Tibial nerve (tissue), 4 donors: ENCODE results near the gene NUDT22. TPM values are rescaled to one million over a fixed set of nuclear protein-coding genes. Genes with fewer than 3 reads are reported as not detected.

Experiments used
- DNase-seq, 2 donors: peaks; one replicate each; pipeline ENCODE4 v3.0.0-alpha.2; 2019; ENCODE audit warnings: low spot score in 2 of 2
- H3K27ac ChIP-seq, 4 donors: fragments of 200-600 bp; sonication (generic) in 3 of 4; one replicate each; pipeline ENCODE4 v1.5.1; 2017 to 2019; ENCODE audit warnings: mild to moderate bottlenecking in 1 of 4
- H3K27me3 ChIP-seq, 2 donors: fragments of 200-600 bp; sonication (generic) in 1 of 2; one replicate each; pipeline versions ENCODE4 v1.5.1 to v1.6.0; 2017 to 2019
- H3K36me3 ChIP-seq, 3 donors: fragments of 200-600 bp; sonication (generic); one replicate each; pipeline ENCODE4 v1.5.1; 2018 to 2019
- H3K4me1 ChIP-seq, 4 donors: fragments of 200-600 bp; sonication (generic) in 3 of 4; one replicate each; pipeline ENCODE4 v1.5.1; 2017 to 2019
- H3K4me3 ChIP-seq, 4 donors: fragments of 200-600 bp; sonication (generic) in 3 of 4; one replicate each; pipeline ENCODE4 v1.5.1; 2017 to 2019; ENCODE audit warnings: mild to moderate bottlenecking in 1 of 4, moderate library complexity in 1 of 4
- H3K9me3 ChIP-seq, 4 donors: fragments of 200-600 bp; sonication (generic) in 3 of 4; one replicate each; pipeline ENCODE4 v1.5.1; 2017 to 2019
- EP300 ChIP-seq, 2 donors: sonication (generic); formaldehyde crosslinking; IDR thresholded peaks; one replicate each; pipeline ENCODE4 v1.6.1; 2017; ENCODE audit warnings: antibody characterized with exemption in 2 of 2, mild to moderate bottlenecking in 1 of 2
- POLR2A ChIP-seq, 2 donors: fragments of 450-650 bp; IDR thresholded peaks; one replicate each; pipeline ENCODE4 v1.6.1; 2017; ENCODE audit warnings: antibody characterized with exemption in 2 of 2, mild to moderate bottlenecking in 2 of 2, moderate library complexity in 2 of 2
- WGBS, 2 donors: methylation state at CpG; one replicate each; pipeline ENCODE4 v1.1.5; 2018; 5-methylcytosine and 5-hydroxymethylcytosine counted together
- total RNA-seq, 4 donors: library from RNA; depleted of rRNA; stranded (reverse); fragments of >200 nt; gene quantifications; one replicate each; pipeline ENCODE4 v1.1.0, GENCODE V29; 2016
- TF ChIP-seq, protein P1 (sequence below), 5 experiments: fragments of 200-600 bp in 3 of 5; fragments of 450-650 bp in 2 of 5; sonication (generic) in 3 of 5; IDR thresholded peaks; one replicate each; pipeline ENCODE4 v1.5.1; 2016 to 2019; ENCODE audit warnings: antibody characterized with exemption in 5 of 5, mild to moderate bottlenecking in 3 of 5, moderate library complexity in 2 of 5

The NUDT22 gene
- total RNA-seq, 4 donors from 2014 or later = 33.0 to 83.7 (median 60.2) TPM

GRCh38 chr11:64230985-64231365 lies 4.9 kb downstream of the NUDT22 start:
- WGBS, 2 donors = 11% methylated on average over 8 of the region's 8 CpGs
- H3K27ac ChIP-seq = peak overlapping the region; percentile 87 to 96 (median 94)
- no peaks in the 10 kb centered on the region for H3K9me3 ChIP-seq
- peaks cover 0 to 79% (median 46%) of the 10 kb centered on the region in 4 donors for H3K4me1 ChIP-seq
- H3K4me3 ChIP-seq = peak overlapping the region; percentile 50 to 79 (median 62)
- peaks cover 0 to under 1% (median 0%) of the 10 kb centered on the region in 3 donors for H3K36me3 ChIP-seq
- no peak for DNase-seq
- TF ChIP-seq EP300 (IDR thresholded peaks at IDR 0.05) = no peak
- TF ChIP-seq, protein P1, sequence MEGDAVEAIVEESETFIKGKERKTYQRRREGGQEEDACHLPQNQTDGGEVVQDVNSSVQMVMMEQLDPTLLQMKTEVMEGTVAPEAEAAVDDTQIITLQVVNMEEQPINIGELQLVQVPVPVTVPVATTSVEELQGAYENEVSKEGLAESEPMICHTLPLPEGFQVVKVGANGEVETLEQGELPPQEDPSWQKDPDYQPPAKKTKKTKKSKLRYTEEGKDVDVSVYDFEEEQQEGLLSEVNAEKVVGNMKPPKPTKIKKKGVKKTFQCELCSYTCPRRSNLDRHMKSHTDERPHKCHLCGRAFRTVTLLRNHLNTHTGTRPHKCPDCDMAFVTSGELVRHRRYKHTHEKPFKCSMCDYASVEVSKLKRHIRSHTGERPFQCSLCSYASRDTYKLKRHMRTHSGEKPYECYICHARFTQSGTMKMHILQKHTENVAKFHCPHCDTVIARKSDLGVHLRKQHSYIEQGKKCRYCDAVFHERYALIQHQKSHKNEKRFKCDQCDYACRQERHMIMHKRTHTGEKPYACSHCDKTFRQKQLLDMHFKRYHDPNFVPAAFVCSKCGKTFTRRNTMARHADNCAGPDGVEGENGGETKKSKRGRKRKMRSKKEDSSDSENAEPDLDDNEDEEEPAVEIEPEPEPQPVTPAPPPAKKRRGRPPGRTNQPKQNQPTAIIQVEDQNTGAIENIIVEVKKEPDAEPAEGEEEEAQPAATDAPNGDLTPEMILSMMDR (IDR thresholded peaks at IDR 0.05) = no peak
- no peaks in the 10 kb centered on the region for H3K27me3 ChIP-seq

- DNase-seq = no peak
- TF ChIP-seq POLR2A (IDR thresholded peaks at IDR 0.05) = no peak
- TF ChIP-seq, protein P1 (IDR thresholded peaks at IDR 0.05) = no peak
- no peak for TF ChIP-seq EP300 (IDR thresholded peaks at IDR 0.05)
- 85 to 87% methylated on average over 7 of the region's 7 CpGs for WGBS, 2 donors
- Histone ChIP-seq H3K4me3 (no peak overlapping the region), H3K27me3 (no peaks in the 10 kb centered on the region), H3K4me1 (peaks cover 0 to 82% (median 45%) of the 10 kb centered on the region in 4 donors), H3K27ac (peak overlapping the region in 1 of 4 donors; percentile 96), H3K36me3 (peaks cover 0 to 6% (median 0%) of the 10 kb centered on the region in 3 donors), H3K9me3 (no peaks in the 10 kb centered on the region)
These were observed 5.5 kb downstream of the NUDT22 start for GRCh38 chr11:64231546-64231945.

DNA sequence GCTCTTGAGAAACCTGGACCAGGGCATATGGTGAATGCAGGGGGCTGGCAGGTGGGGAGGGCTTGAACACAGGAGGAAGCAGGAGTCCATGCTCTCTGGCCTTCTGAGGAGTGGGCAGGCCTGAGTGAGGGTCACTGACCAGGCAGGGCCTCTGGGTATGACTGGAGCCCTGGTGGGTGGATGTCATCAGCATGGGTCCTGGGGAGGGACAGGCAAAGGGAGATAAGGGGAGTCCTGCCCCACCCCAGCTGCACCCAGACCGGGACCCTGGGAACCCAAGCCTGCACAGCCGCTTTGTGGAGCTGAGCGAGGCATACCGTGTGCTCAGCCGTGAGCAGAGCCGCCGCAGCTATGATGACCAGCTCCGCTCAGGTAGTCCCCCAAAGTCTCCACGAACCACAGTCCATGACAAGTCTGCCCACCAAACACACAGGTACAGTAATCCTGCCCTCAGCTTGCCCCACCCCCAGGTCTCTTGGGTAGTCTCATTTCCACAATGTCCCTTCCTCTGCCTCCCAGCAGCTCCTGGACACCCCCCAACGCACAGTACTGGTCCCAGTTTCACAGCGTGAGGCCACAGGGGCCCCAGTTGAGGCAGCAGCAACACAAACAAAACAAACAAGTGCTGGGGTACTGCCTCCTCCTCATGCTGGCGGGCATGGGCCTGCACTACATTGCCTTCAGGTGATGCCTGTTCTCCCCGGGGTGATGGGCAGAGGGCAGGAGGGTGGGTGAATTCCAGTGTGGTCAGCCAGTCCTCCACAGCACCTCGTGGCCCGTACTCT lies 6.3 kb downstream of the NUDT22 start:
- peaks cover 0 to 74% (median 37%) of the 10 kb centered on the region in 4 donors for H3K4me1 ChIP-seq
- no peaks in the 10 kb centered on the region for H3K27me3 ChIP-seq
- no peak overlapping the region for H3K4me3 ChIP-seq
- H3K27ac ChIP-seq = peak overlapping the region in 1 of 4 donors; percentile 9
- no peak for DNase-seq
- 87 to 88% methylated on average over 12 to 15 of the region's 15 CpGs for WGBS, 2 donors
- no peaks in the 10 kb centered on the region for H3K9me3 ChIP-seq
- TF ChIP-seq, protein P1 (IDR thresholded peaks at IDR 0.05) = no peak
- TF ChIP-seq EP300 (IDR thresholded peaks at IDR 0.05) = no peak
- TF ChIP-seq POLR2A (IDR thresholded peaks at IDR 0.05) = no peak
- peaks cover 0 to 13% (median 0%) of the 10 kb centered on the region in 3 donors for H3K36me3 ChIP-seq

DNA sequence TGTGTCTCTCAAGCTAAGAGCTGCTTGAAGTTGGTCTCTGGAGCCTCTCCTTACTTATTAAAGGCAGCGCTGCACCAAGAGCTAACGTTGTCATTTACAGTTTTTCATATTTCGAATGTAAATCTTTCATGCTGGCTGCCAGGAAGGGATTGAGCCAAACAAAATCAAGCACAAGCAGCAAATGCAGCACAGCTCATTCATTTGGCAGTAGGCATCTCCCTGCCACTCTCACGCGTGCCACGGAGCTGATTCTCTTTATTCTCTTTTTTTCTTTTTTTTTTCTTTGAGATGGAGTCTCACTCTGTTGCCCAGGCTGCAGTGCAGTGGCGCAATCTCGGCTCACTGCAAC lies 6.9 kb downstream of the NUDT22 start:
- no peak overlapping the region for H3K4me3 ChIP-seq
- WGBS, 2 donors = 66 to 78% methylated on average over 8 of the region's 8 CpGs
- H3K9me3 ChIP-seq = no peaks in the 10 kb centered on the region
- H3K4me1 ChIP-seq = peaks cover 0 to 68% (median 36%) of the 10 kb centered on the region in 4 donors
- no peak for DNase-seq
- peaks cover 0 to 18% (median 0%) of the 10 kb centered on the region in 3 donors for H3K36me3 ChIP-seq
- H3K27ac ChIP-seq = no peak overlapping the region
- no peaks in the 10 kb centered on the region for H3K27me3 ChIP-seq
- TF ChIP-seq, protein P1 (IDR thresholded peaks at IDR 0.05) = no peak
- no peak for TF ChIP-seq EP300 (IDR thresholded peaks at IDR 0.05)
- TF ChIP-seq POLR2A (IDR thresholded peaks at IDR 0.05) = no peak

DNA sequence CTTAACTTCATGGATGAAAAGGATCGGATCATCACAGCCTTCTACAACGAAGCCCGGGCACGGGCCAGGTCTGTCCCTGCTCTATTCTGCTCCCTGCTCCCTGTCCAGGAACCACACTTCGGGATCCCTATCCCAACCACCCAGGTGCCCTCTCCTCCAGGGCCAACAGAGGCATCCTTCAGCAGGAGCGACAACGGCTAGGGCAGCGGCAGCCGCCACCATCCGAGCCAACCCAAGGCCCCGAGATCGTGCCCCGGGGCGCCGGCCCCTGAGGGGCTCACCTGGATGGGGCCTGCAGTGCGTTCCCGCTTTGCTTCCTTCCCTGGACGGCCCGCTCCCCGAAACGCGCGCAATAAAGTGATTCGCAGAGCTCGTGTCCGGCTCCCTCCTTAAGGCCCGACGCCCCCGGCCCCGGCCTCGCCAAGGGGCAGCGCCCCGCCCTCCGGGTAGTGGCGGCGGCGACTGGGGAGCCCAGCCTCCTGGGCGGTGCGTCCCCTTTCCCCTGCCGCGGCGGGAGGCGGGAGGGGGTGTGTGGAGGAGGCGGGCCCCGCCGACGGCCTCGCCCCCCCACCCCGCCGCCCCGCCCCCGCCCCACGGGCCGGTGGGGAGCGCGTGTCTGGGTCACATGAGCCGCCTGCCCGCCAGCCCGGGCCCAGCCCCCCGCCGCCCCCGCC lies 8.0 kb downstream of the NUDT22 start, which contains the start of gene VEGFB:
VEGFB (plus strand) TSS at position 672 of the 674 bp plus-strand sequence. CDS start 250 bp downstream, outside the sequence.
- Histone ChIP-seq H3K4me1 (peaks cover 0 to 64% (median 36%) of the 10 kb centered on the region in 4 donors), H3K4me3 (peak within 1 kb of the TSS; percentile 57 to 90 (median 77)), H3K27ac (peak within 1 kb of the TSS; percentile 71 to 94 (median 89)), H3K36me3 (peaks cover 0 to 30% (median 4%) of the 10 kb centered on the region in 3 donors), H3K27me3 (no peaks in the 10 kb centered on the region), H3K9me3 (no peaks in the 10 kb centered on the region)
- DNase-seq = peak; percentile 53 to 55
- TF ChIP-seq, protein P1 (IDR thresholded peaks at IDR 0.05) = no peak
- TF ChIP-seq EP300 (IDR thresholded peaks at IDR 0.05) (peak in 1 of 2 donors; percentile 67), POLR2A (IDR thresholded peaks at IDR 0.05) (peak in 1 of 2 donors; percentile 45)
- 3 to 9% methylated on average over 24 to 33 of the region's 62 CpGs for WGBS, 2 donors
